NCI-H2196 treated with DMSO at 0.1 percent for 48 hours (cell line): ENCODE measurements around the gene MYH7.
"Not testable (repeated sequence)": the region's sequence is repeated elsewhere in the genome, so short reads cannot be mapped to it uniquely, and the experiment has no call there.

Experiments used
- DNase-seq: peaks from one replicate; lab custom pipeline; 2025; ENCODE audit not compliant: unreplicated experiment; lab: John Stamatoyannopoulos, UW

Gene MYH7

DNA sequence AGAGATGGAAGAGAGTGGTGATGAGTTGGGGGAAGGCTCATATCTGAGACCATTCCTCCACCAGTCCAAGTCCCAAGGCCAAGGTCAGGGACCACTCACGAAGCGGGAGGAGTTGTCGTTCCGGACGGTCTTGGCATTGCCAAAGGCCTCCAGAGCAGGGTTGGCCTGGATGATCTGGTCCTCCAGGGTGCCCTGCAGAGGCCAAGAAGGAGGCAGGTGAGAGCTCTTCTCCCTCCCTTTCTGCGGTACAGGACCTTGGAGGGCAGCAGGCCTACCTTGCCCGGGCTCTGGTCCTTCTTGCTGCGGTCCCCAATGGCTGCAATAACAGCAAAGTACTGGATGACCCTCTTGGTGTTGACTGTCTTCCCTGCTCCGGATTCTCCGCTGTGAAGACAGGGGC is 4.0 kb downstream of the MYH7 start:
- DNase-seq, result no peak

DNA sequence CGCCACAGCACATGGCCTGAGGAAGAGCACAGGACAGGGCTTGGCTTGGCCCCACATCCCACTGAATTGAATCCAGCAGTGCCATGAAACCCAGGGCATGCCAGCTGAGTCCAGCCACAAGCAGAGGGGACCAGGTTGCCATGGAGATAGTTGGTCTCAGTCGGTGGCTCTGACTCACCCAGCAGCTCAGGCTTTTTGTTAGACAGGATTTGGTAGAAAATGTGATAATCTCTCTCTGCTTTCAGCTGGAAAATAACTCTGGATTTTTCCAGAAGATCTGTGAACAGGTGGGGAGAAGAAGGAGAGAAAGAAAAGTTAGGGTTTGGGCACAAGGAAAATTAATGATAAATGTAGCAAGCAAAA is 4.8 kb downstream of the MYH7 start:
- peak; percentile 24 for DNase-seq

- no peak for DNase-seq
Measured at GRCh38 chr14:23430016-23430722, 5.3 kb downstream of the MYH7 start.

GRCh38 chr14:23428686-23429495 is 6.6 kb downstream of the MYH7 start:
- DNase-seq, result no peak

GRCh38 chr14:23425798-23426197 is 9.7 kb downstream of the MYH7 start:
- DNase-seq, result not testable (repeated sequence)

DNA sequence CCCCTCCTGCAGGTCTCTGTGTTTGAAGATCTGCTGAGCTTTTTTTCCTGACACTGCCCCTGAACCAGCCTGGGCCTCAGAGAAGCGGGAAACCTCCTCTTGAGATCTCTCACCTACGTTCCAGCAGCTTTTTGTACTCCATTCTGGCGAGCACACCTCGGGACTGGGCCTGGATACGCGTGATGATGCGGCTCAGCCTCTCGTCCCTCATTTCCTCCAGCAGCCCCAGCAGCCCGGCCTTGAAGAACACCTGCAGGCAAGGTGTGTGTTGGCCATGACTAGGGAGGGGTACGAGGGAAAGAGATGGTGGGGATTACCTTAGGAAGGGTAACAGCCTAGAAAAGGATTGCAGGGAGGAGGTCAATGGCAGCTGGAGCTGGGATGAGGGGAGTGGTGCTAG is 10.3 kb downstream of the MYH7 start:
- DNase-seq, result no peak

- no peak for DNase-seq
Measured at GRCh38 chr14:23423657-23424056, 11.8 kb downstream of the MYH7 start.

GRCh38 chr14:23421594-23421993 is 13.9 kb downstream of the MYH7 start:
- DNase-seq, result no peak

GRCh38 chr14:23419646-23420045 is 15.8 kb downstream of the MYH7 start:
- not testable (repeated sequence) for DNase-seq

DNA sequence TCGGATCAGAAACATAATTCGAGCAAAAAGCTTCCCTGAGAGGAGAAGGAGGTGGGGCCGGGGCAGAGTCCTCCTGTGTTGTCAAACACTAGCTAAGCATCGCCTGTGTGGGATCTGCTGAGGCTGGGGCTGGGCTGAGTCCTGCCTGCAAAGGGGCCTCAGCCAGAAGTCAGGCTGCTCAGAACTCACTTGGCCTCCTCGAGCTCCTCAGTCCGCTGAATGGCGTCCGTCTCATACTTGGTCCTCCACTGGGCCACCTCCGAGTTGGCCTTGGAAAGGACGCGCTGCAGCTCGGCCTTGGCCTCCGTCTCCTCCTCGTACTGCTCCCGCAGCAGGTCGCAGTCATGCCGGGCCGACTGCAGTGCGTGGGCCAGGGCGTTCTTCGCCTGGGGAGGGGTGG is 17.4 kb downstream of the MYH7 start:
- DNase-seq, result no peak

DNA sequence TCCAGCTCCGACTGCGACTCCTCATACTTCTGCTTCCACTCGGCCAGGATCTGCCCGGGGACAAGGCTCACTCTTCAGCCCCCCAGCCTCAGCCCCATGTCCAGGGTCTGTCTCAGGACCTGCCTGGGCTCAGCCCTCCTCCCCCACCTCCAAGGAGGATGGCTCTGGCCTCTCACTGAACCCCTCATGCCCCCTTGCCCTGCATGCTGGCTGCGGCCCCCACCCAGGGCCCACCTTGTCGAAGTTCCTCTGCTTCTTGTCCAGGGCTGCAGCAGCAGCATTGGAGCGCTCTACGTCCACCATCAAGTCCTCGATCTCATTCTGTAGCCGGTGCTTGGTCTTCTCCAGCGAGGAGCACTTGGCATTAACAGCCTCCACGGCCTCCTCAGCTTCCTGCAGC is 18.2 kb downstream of the MYH7 start:
- DNase-seq, result not testable (repeated sequence)

GRCh38 chr14:23416801-23417200 is 18.7 kb downstream of the MYH7 start:
- no peak for DNase-seq

GRCh38 chr14:23415821-23416778 is 19.4 kb downstream of the MYH7 start:
- DNase-seq, result no peak

DNA sequence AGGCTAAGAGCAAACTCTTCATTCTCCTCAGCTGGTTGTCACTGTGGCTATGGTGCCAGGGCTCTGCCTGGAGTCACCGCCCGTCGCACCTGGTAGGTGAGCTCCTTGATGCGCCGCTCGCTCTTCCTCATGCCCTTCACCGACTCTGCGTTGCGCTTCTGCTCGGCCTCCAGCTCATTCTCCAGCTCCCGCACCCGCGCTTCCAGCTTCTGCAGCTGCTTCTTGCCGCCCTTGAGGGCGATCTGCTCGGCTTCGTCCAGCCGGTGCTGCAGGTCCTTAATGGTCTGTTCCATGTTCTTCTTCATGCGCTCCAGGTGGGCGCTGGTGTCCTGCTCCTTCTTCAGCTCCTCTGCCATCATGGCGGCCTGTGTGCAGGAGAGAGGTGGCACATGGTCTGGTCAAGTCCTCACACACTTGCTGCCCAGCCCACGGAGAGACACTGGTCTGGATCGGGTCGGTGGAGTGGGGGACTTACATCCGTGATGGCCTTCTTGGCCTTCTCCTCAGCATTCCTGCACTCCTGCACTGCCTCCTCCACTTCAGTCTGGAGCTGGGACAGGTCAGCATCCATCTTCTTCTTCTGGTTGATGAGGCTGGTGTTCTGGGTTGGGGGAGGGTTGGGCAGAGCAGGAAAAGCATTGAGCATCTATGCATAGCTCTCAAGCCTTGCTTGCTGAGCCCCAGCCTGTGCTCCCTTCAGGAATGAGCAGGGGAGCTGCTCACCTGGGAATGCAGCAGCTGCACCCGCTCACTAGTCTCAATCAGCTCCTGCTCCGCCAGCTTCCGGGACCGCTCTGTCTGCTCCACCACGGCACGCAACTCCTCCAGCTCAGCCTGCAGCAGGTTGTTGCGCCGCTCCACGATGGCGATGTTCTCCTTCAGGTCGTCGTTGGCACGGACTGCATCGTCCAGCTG is 20.3 kb downstream of the MYH7 start:
- DNase-seq, result no peak

- DNase-seq, result no peak
Measured at GRCh38 chr14:23414254-23414653, 21.2 kb downstream of the MYH7 start.

GRCh38 chr14:23413681-23414080 is 21.8 kb downstream of the MYH7 start:
- DNase-seq, result no peak

- DNase-seq, result no peak
Measured at GRCh38 chr14:23411563-23412525, 23.6 kb downstream of the MYH7 start.

DNA sequence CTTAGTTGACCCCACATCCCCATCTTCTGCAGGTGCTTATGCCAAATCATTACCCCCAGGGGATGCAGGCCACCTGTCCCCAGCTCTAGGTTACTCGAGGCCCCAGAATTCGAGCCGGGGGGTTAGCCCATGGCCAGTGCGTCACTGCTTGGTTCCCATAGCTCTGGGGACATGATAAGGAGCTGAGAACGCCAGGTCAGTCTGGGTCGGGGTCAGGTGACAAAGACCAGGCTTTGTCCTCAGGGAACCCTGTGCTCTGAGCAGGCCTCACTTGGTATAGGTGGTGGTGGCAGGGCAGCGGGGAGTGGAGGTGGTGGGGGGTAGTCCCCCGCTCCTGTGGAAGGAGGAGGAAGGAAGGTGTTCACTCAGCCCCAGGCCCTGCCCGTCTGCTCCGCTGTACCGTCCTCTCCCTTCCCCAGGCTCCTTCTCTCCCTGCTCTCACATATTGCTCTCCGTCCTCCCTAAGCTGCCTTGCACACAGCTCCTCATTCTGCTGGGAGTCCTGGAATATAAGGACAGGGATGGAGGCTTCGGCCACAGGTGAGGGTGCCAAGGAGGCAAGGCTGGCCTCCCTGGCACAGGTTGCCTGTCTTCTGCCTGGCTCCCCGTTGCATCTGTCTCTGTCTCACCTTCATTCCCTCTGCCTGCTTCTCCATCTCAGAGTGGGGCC is 25.4 kb downstream of the MYH7 start:
- DNase-seq, result no peak

- DNase-seq, result no peak
Measured at GRCh38 chr14:23409475-23409874, 26.0 kb downstream of the MYH7 start.
